ENCODE measurements around the gene CPVL. TPM values are rescaled to one million over a fixed set of nuclear protein-coding genes. Genes with fewer than 3 reads are reported as not detected.

Gene CPVL
- total and polyA plus RNA-seq, 2 of the 4 experiments (the other 2 are of a cell fraction): not detected

GRCh38 chr7:28960071-28960840 lies 186.1 kb downstream of the CPVL start:
- no peak overlapping the region for H2BK15ac ChIP-seq (ENCODE audit: low read depth, low read length)
- H2AFZ ChIP-seq (replicated peaks; ENCODE audit: low read length, poor library complexity): no peak overlapping the region
- no peak overlapping the region for H3K9ac ChIP-seq (ENCODE audit: low read depth, low read length)
- H3K18ac ChIP-seq (ENCODE audit: low read depth, low read length): no peak overlapping the region
- no TSS peak for BruUV-seq (replicated peaks)
- peaks cover 54% of the 10 kb centered on the region for H3K27me3 ChIP-seq (ENCODE audit: control insufficient read depth, insufficient read depth, low read length)
- H4K20me1 ChIP-seq (ENCODE audit: insufficient read depth, low read length): no peaks in the 10 kb centered on the region
- H3K9me1 ChIP-seq (ENCODE audit: insufficient read depth, low read length): no peaks in the 10 kb centered on the region
- TF ChIP-seq FOS (IDR thresholded peaks at IDR 0.05; ENCODE audit: low read depth, low read length): no peak
- TF ChIP-seq CTCF (conservative IDR thresholded peaks at IDR 0.05; ENCODE audit: low read depth, low read length): no peak
- no peak for TF ChIP-seq ELK1 (IDR thresholded peaks at IDR 0.05; ENCODE audit: borderline replicate concordance, low read depth, low read length)
- TF ChIP-seq BHLHE40 (IDR thresholded peaks at IDR 0.05; ENCODE audit: low read depth, low read length): no peak
- no peak for TF ChIP-seq NFE2L2 (IDR thresholded peaks at IDR 0.05; ENCODE audit: low read depth, low read length)
- TF ChIP-seq MAZ (IDR thresholded peaks at IDR 0.05; ENCODE audit: borderline replicate concordance, low read depth, low read length): no peak
- no peak for TF ChIP-seq POLR2A (IDR thresholded peaks at IDR 0.05; ENCODE audit: low read depth, low read length)
- no peak for TF ChIP-seq RAD21 (IDR thresholded peaks at IDR 0.05; ENCODE audit: low read length)
- no peak for TF ChIP-seq CHD1 (IDR thresholded peaks at IDR 0.05; ENCODE audit: low read depth, low read length)
- no peak for TF ChIP-seq SMC3 (IDR thresholded peaks at IDR 0.05; ENCODE audit: low read depth, low read length)
- no peak for TF ChIP-seq RFX5 (IDR thresholded peaks at IDR 0.05; ENCODE audit: low read depth, low read length)
- no peak for TF ChIP-seq MAFK (IDR thresholded peaks at IDR 0.05; ENCODE audit: low read depth, low read length)
- TF ChIP-seq RCOR1 (IDR thresholded peaks at IDR 0.05; ENCODE audit: insufficient replicate concordance, low read length): no peak
- TF ChIP-seq CEBPB (IDR thresholded peaks at IDR 0.05; ENCODE audit: low read depth, low read length): no peak
- TF ChIP-seq MXI1 (IDR thresholded peaks at IDR 0.05; ENCODE audit: borderline replicate concordance, low read depth, low read length): no peak
- no peaks in the 10 kb centered on the region for H3K79me1 ChIP-seq (ENCODE audit: low read depth in 1 of 2, low read length in 2 of 2)
- H3K14ac ChIP-seq (replicated peaks; ENCODE audit: low read depth, low read length): no peak overlapping the region
- H3K9me3 ChIP-seq (ENCODE audit: control insufficient read depth, insufficient read depth, low read length): peaks cover 7% of the 10 kb centered on the region; the same call in 1 of the 2 replicates
- no peak overlapping the region for H2BK120ac ChIP-seq (ENCODE audit: low read depth, low read length)
- CTCF ChIA-PET: interaction anchor here (0.6 to 1.0 kb wide), 2 partner anchors 33 to 120 kb away, joined by 3 read pairs; no protein-coding TSS in a partner anchor
- H2AK9ac ChIP-seq (replicated peaks; ENCODE audit: low read depth, low read length, poor library complexity): no peak overlapping the region
- no peak overlapping the region for H2BK5ac ChIP-seq (ENCODE audit: low read depth, low read length, poor library complexity, severe bottlenecking)
- no peak overlapping the region for H4K91ac ChIP-seq (ENCODE audit: insufficient read depth, low read depth, low read length)
- H3K23ac ChIP-seq (ENCODE audit: low read depth, low read length): no peak overlapping the region; the same call in 1 of the 2 replicates
- in situ Hi-C loops (cut with MboI; ENCODE audit: low sequenced_read_pairs) (no loop called here), dilution Hi-C loops (cut with HindIII; ENCODE audit: low sequenced_read_pairs, unreplicated experiment) (no loop called here), intact Hi-C loops (cut with micrococcal nuclease) (no loop called here)
- DNase-seq (no peak), ATAC-seq (ENCODE audit: low read depth) (no peak)
- no peak overlapping the region for H3K4ac ChIP-seq (ENCODE audit: low read depth, low read length)
- peaks cover 7% of the 10 kb centered on the region for H3K4me1 ChIP-seq (ENCODE audit: control insufficient read depth, insufficient read depth, low read length)
- no peaks in the 10 kb centered on the region for H3K36me3 ChIP-seq (ENCODE audit: control insufficient read depth, insufficient read depth, low read length)
- no peak overlapping the region for H4K5ac ChIP-seq (ENCODE audit: low read depth, low read length)
- H2AK5ac ChIP-seq (ENCODE audit: low read depth, low read length): no peak overlapping the region
- H2BK20ac ChIP-seq (ENCODE audit: low read depth, low read length): no peak overlapping the region
- no peak overlapping the region for H3K56ac ChIP-seq (ENCODE audit: extremely low read depth, insufficient read depth, low read length)
- 88% methylated on average over 4 of the region's 7 CpGs; no CpG with 5 or more reads in 1 of the 2 experiments for WGBS, 2 experiments (ENCODE audit: extremely low coverage in 2 of 2, insufficient read length in 1 of 2)
- no peak overlapping the region for H4K8ac ChIP-seq (ENCODE audit: low read depth in 2 of 2, low read length in 2 of 2)
- POLR2A ChIA-PET (ENCODE audit: unreplicated experiment): no interaction called here
- no peak overlapping the region for H3K4me3 ChIP-seq (ENCODE audit: insufficient read depth, low read depth, low read length)
- no peak overlapping the region for H3K27ac ChIP-seq (ENCODE audit: insufficient read depth, low read length)
- no peak overlapping the region for H3K4me2 ChIP-seq (ENCODE audit: low read depth, low read length)

Data from IMR-90 (cell line).